K562 (cell line): Measurements from ENCODE around the gene SYT1. TPM values are rescaled to one million over a fixed set of nuclear protein-coding genes. Genes with fewer than 3 reads are reported as not detected.

ENCODE experiments used
- BCLAF1 ChIP-seq, 2 experiments: fragments of 450-650 bp in 1 of 2; IDR thresholded peaks; 2 replicates each; pipeline ENCODE4 v1.6.1; 2011 to 2017; ENCODE audit warnings: low read depth in 2 of 2, antibody characterized with exemption in 1 of 2, borderline replicate concordance in 1 of 2, low read length in 1 of 2, mild to moderate bottlenecking in 1 of 2, mixed read lengths in 1 of 2; ENCODE audit not compliant: control insufficient read depth in 1 of 2
- ETV6 ChIP-seq, 3 experiments: fragments of 150-350 bp in 1 of 3; sonication (generic) in 1 of 3; formaldehyde crosslinking in 1 of 3; IDR thresholded peaks; 2 replicates each; pipeline versions ENCODE4 v1.6.1 to v1.8.0; 2014 to 2022; ENCODE audit warnings: borderline replicate concordance in 2 of 3, low read depth in 2 of 3, antibody characterized with exemption in 1 of 3, low read length in 1 of 3, mild to moderate bottlenecking in 1 of 3, missing genetic modification reagents in 1 of 3
- MTA3 ChIP-seq: fragments of 450-650 bp; formaldehyde crosslinking; IDR thresholded peaks from 2 replicates; pipeline ENCODE4 v1.6.1; 2017; ENCODE audit warnings: mild to moderate bottlenecking, borderline replicate concordance
- MTF1 ChIP-seq: fragments of 250-450 bp; sonication (Bioruptor Pico); IDR thresholded peaks from 2 replicates; pipeline ENCODE4 v1.9.0; 2021; ENCODE audit warnings: moderate library complexity, mild to moderate bottlenecking, inconsistent platforms, borderline replicate concordance
- SAP30 ChIP-seq: fragments of 200-600 bp; sonication (generic); IDR thresholded peaks from 2 replicates; pipeline ENCODE4 v1.6.1; 2012; ENCODE audit warnings: borderline replicate concordance, low read depth, mild to moderate bottlenecking, moderate library complexity, low read length, control low read depth, inconsistent platforms; ENCODE audit not compliant: insufficient read depth, poor library complexity, severe bottlenecking
- SMARCE1 ChIP-seq: fragments of 450-650 bp; IDR thresholded peaks from 2 replicates; pipeline ENCODE4 v1.7.1; 2016; ENCODE audit warnings: mild to moderate bottlenecking
- SREBF1 ChIP-seq: fragments of 150-350 bp; IDR thresholded peaks from 2 replicates; pipeline ENCODE4 v1.6.1; 2014; ENCODE audit warnings: antibody characterized with exemption, low read depth, low read length, borderline replicate concordance
- ZNF407 ChIP-seq: fragments of 450-650 bp; IDR thresholded peaks from 2 replicates; pipeline ENCODE4 v1.6.1; 2016; ENCODE audit warnings: low read depth
- polyA plus RNA-seq, 8 experiments: library from polyadenylated mRNA; depleted of rRNA in 4 of 8; stranded (reverse) in 5 of 8; unstranded in 3 of 8; fragments of >200 nt; fragmentation: Nextera tagmentation in 2 of 8; fragmentation: Illumina TruSeq in 1 of 8; extraction: Ambion mirVana in 2 of 8; extraction: Trizol in 1 of 8; gene quantifications; 2 replicates each; pipeline versions ENCODE4 v1.2.1 to v1.2.3, GENCODE V29; 2011 to 2014; ENCODE audit warnings: inconsistent platforms in 1 of 8, missing spikeins in 1 of 8
- total RNA-seq, 7 experiments: library from RNA; depleted of rRNA in 6 of 7; stranded (reverse); fragments of >200 nt in 6 of 7; fragmentation: Illumina TruSeq in 2 of 7; extraction: Trizol in 2 of 7; gene quantifications; 2 replicates each; pipeline versions ENCODE4 v1.2.1 to v1.2.3, GENCODE V29; 2011 to 2021; ENCODE audit warnings: low replicate concordance in 1 of 7

SYT1 gene
- total and polyA plus RNA-seq, 9 of the 15 experiments (the other 6 are each of a cell fraction or from before 2014, with no cell fraction given) = 0.03 to 0.13 (median 0.07) TPM; not detected in 4

- TF ChIP-seq ETV6 (IDR thresholded peaks at IDR 0.05; ENCODE audit: borderline replicate concordance in 1 of 2, low read depth in 2 of 2, low read length in 1 of 2) = no peak
- no peak for TF ChIP-seq ETV6 (CRISPR knock-in tag; IDR thresholded peaks at IDR 0.05; ENCODE audit: borderline replicate concordance)
- TF ChIP-seq SMARCE1 = no peak
- no peak for TF ChIP-seq MTA3
- TF ChIP-seq MTF1 (CRISPR knock-in tag) = no peak
- no peak for TF ChIP-seq SAP30
- no peak for TF ChIP-seq BCLAF1 (IDR thresholded peaks at IDR 0.05; ENCODE audit: borderline replicate concordance in 1 of 2, control insufficient read depth in 1 of 2, low read depth in 2 of 2, low read length in 1 of 2)
- no peak for TF ChIP-seq SREBF1
- no peak for TF ChIP-seq ZNF407
Measured at GRCh38 chr12:79055926-79056674, 191.5 kb downstream of the SYT1 start (continued).
